Right forelimb (tissue), 1 donor: ENCODE measurements around the gene CEP162.
"Not testable (repeated sequence)": the region's sequence is repeated elsewhere in the genome, so short reads cannot be mapped to it uniquely, and the experiment has no call there.

Source experiments
- DNase-seq: peaks from one replicate; pipeline ENCODE4 v3.0.0-alpha.2; 2018

The CEP162 gene

GRCh38 chr6:84086545-84087429, 140.7 kb downstream of the CEP162 start:
- DNase-seq: no peak

GRCh38 chr6:84086056-84086455, 141.4 kb downstream of the CEP162 start:
- no peak for DNase-seq

- DNase-seq: not testable (repeated sequence)
These were observed 142.7 kb downstream of the CEP162 start for GRCh38 chr6:84084705-84085104.

- no peak for DNase-seq
These were observed 144.7 kb downstream of the CEP162 start for GRCh38 chr6:84082689-84083265.

- DNase-seq: no peak
These were observed 146.2 kb downstream of the CEP162 start for GRCh38 chr6:84081222-84081621.

GRCh38 chr6:84078335-84078734, 149.1 kb downstream of the CEP162 start:
- no peak for DNase-seq

- DNase-seq: no peak
These were observed 149.8 kb downstream of the CEP162 start for GRCh38 chr6:84077645-84078044.

GRCh38 chr6:84074988-84075781, 152.3 kb downstream of the CEP162 start:
- DNase-seq: no peak
